PC-9 (cell line): ENCODE results near the gene RIC3. TPM values are rescaled to one million over a fixed set of nuclear protein-coding genes. Genes with fewer than 3 reads are reported as not detected.
"Not testable (repeated sequence)": the region's sequence is repeated elsewhere in the genome, so short reads cannot be mapped to it uniquely, and the experiment has no call there.

Source experiments
- BruUV-seq: library from RNA; stranded (reverse); fragments of 400-500 nt; replicated peaks from 2 replicates; lab custom pipeline; 2021; lab: Mats Ljungman, UMichigan
- CTCF ChIA-PET: fragments of 300-600 bp; sonication (Branson Sonifier 250); formaldehyde crosslinking; loops from one replicate; lab custom pipeline; 2022; ENCODE audit warnings: antibody characterized with exemption; lab: Charles Lee
- POLR2A ChIA-PET: fragments of 300-600 bp; sonication (Branson Sonifier 250); formaldehyde crosslinking; loops from one replicate; lab custom pipeline; 2022; ENCODE audit warnings: antibody characterized with exemption; ENCODE audit not compliant: unreplicated experiment; lab: Charles Lee
- DNase-seq, 2 experiments: peaks; one replicate each; pipeline versions ENCODE4 v3.0.0 to v3.0.0-alpha.2; 2015 to 2022; ENCODE audit warnings: mixed read lengths in 1 of 2
- H2AFZ ChIP-seq: fragments of 200-600 bp; sonication (generic); 2 replicates; pipeline ENCODE4 v1.8.1; 2017; ENCODE audit warnings: antibody characterized with exemption
- H3F3A ChIP-seq: fragments of 200-600 bp; sonication (generic); 2 replicates; pipeline ENCODE4 v1.8.1; 2017; ENCODE audit warnings: antibody characterized with exemption, mild to moderate bottlenecking, low read depth; ENCODE audit not compliant: insufficient read depth
- H3K27ac ChIP-seq: fragments of 200-600 bp; sonication (generic); 2 replicates; pipeline ENCODE4 v1.6.1; 2016; ENCODE audit warnings: mixed run types
- H3K27me3 ChIP-seq: fragments of 200-600 bp; sonication (generic); 2 replicates; pipeline ENCODE4 v1.6.1; 2016; ENCODE audit warnings: low read depth, mixed run types; ENCODE audit not compliant: insufficient read depth
- H3K36me3 ChIP-seq: fragments of 200-600 bp; sonication (generic); 2 replicates; pipeline ENCODE4 v1.6.1; 2016; ENCODE audit warnings: low read depth, mixed run types
- H3K4me1 ChIP-seq: fragments of 200-600 bp; sonication (generic); replicated peaks from 2 replicates; pipeline ENCODE4 v1.6.1; 2016; ENCODE audit warnings: mixed run types; ENCODE audit not compliant: insufficient read depth
- H3K4me2 ChIP-seq: fragments of 200-600 bp; sonication (generic); 2 replicates; pipeline ENCODE4 v1.6.1; 2017; ENCODE audit warnings: mixed run types
- H3K4me3 ChIP-seq: fragments of 200-600 bp; sonication (generic); 2 replicates; pipeline ENCODE4 v1.6.1; 2016; ENCODE audit warnings: mixed run types
- H3K79me2 ChIP-seq: fragments of 200-600 bp; sonication (generic); 2 replicates; pipeline ENCODE4 v1.6.1; 2017; ENCODE audit warnings: low read depth, mixed run types
- H3K9me2 ChIP-seq: fragments of 200-600 bp; sonication (generic); 2 replicates; pipeline ENCODE4 v1.8.1; 2017; ENCODE audit warnings: mild to moderate bottlenecking; ENCODE audit not compliant: insufficient read depth
- H3K9me3 ChIP-seq: fragments of 200-600 bp; sonication (generic); 2 replicates; pipeline ENCODE4 v1.8.1; 2016; ENCODE audit warnings: low read depth; ENCODE audit not compliant: insufficient read depth
- H4K20me1 ChIP-seq: fragments of 200-600 bp; sonication (generic); 2 replicates; pipeline ENCODE4 v1.8.1; 2017; ENCODE audit not compliant: insufficient read depth
- CTCF ChIP-seq: fragments of 200-600 bp; sonication (generic); conservative IDR thresholded peaks from 2 replicates; pipeline ENCODE4 v1.6.1; 2017; ENCODE audit warnings: mixed run types, antibody characterized with exemption, mild to moderate bottlenecking, moderate library complexity
- EZH2 ChIP-seq: fragments of 200-600 bp; sonication (generic); IDR thresholded peaks from 2 replicates; pipeline ENCODE4 v1.8.0; 2017; ENCODE audit warnings: antibody characterized with exemption, low read depth
- intact Hi-C: fragments of 100-400 bp; cut with micrococcal nuclease; formaldehyde crosslinking; loops from one replicate; pipeline ENCODE4 v1.10.0; 2022; ENCODE audit not compliant: unreplicated experiment
- total RNA-seq: library from RNA; stranded (reverse); gene quantifications from 2 replicates; pipeline ENCODE4 v1.2.3, GENCODE V29; 2021

RIC3 gene
- total RNA-seq, 1 experiment from 2014 or later = not detected

- intact Hi-C loops = no loop called here
Observed at GRCh38 chr11:8177136-8177535, 8.3 kb upstream of the RIC3 start.

GRCh38 chr11:8167796-8168195, 1.0 kb downstream of the RIC3 start:
- no TSS peak for BruUV-seq
- CTCF ChIA-PET = interaction anchor here (0.5 kb wide), 1 partner anchor 70 kb away, joined by 3 read pairs; no protein-coding TSS in a partner anchor

More at GRCh38 chr11:8177136-8177535, 8.3 kb upstream of the RIC3 start:
- H3K36me3 ChIP-seq = no peaks in the 10 kb centered on the region
- no peak overlapping the region for H3K4me2 ChIP-seq
- no peak overlapping the region for H3K4me3 ChIP-seq
- TF ChIP-seq CTCF (no peak), EZH2 (no peak)
- ChIA-PET CTCF (no interaction called here), POLR2A (interaction anchor here (0.6 kb wide), 1 partner anchor 16 kb away, joined by 14 read pairs; no protein-coding TSS in a partner anchor)
- H2AFZ ChIP-seq = no peak overlapping the region
- H3K9me2 ChIP-seq = no peaks in the 10 kb centered on the region
- H3K27me3 ChIP-seq = peaks cover 15% of the 10 kb centered on the region; the same call in 1 of the 2 replicates
- H3K27ac ChIP-seq = no peak overlapping the region
- H3K79me2 ChIP-seq = no peaks in the 10 kb centered on the region
- H4K20me1 ChIP-seq = no peaks in the 10 kb centered on the region
- H3K4me1 ChIP-seq = no peaks in the 10 kb centered on the region
- H3F3A ChIP-seq = no peaks in the 10 kb centered on the region
- no TSS peak for BruUV-seq
- no peaks in the 10 kb centered on the region for H3K9me3 ChIP-seq
- DNase-seq = no peak

GRCh38 chr11:8164746-8165145, 4.1 kb downstream of the RIC3 start:
- no peaks in the 10 kb centered on the region for H3K9me3 ChIP-seq
- H3F3A ChIP-seq = no peaks in the 10 kb centered on the region
- POLR2A ChIA-PET = no interaction called here
- H3K9me2 ChIP-seq = no peaks in the 10 kb centered on the region
- H3K79me2 ChIP-seq = no peaks in the 10 kb centered on the region
- H4K20me1 ChIP-seq = no peaks in the 10 kb centered on the region
- DNase-seq = no peak
- no peak overlapping the region for H3K27ac ChIP-seq
- H3K27me3 ChIP-seq = no peaks in the 10 kb centered on the region
- CTCF ChIA-PET = no interaction called here
- H3K4me1 ChIP-seq = no peaks in the 10 kb centered on the region
- no peak overlapping the region for H2AFZ ChIP-seq
- intact Hi-C loops = no loop called here
- no peaks in the 10 kb centered on the region for H3K36me3 ChIP-seq
- no peak overlapping the region for H3K4me3 ChIP-seq
- no peak for TF ChIP-seq CTCF
- TF ChIP-seq EZH2 = no peak
- no peak overlapping the region for H3K4me2 ChIP-seq
- no TSS peak for BruUV-seq

More at GRCh38 chr11:8167796-8168195, 1.0 kb downstream of the RIC3 start:
- Histone ChIP-seq H3K4me2 (no peak overlapping the region), H3K9me2 (no peaks in the 10 kb centered on the region), H3K79me2 (no peaks in the 10 kb centered on the region), H3F3A (no peaks in the 10 kb centered on the region), H3K4me3 (no peak overlapping the region), H4K20me1 (no peaks in the 10 kb centered on the region), H3K4me1 (no peaks in the 10 kb centered on the region), H3K9me3 (no peaks in the 10 kb centered on the region), H2AFZ (no peak overlapping the region), H3K36me3 (no peaks in the 10 kb centered on the region), H3K27me3 (no peaks in the 10 kb centered on the region), H3K27ac (no peak overlapping the region)
- no peak for DNase-seq
- POLR2A ChIA-PET = no interaction called here
- intact Hi-C loops = no loop called here
- TF ChIP-seq CTCF (no peak), EZH2 (no peak)

- CTCF ChIA-PET = not testable (repeated sequence)
Observed at GRCh38 chr11:8161627-8162304, 7.1 kb downstream of the RIC3 start.

More at GRCh38 chr11:8161627-8162304, 7.1 kb downstream of the RIC3 start:
- H3K27ac ChIP-seq, H3F3A ChIP-seq, H2AFZ ChIP-seq, H3K4me3 ChIP-seq, H4K20me1 ChIP-seq, H3K9me3 ChIP-seq, intact Hi-C loops, H3K27me3 ChIP-seq, H3K4me2 ChIP-seq, H3K36me3 ChIP-seq, H3K9me2 ChIP-seq, H3K79me2 ChIP-seq, BruUV-seq, H3K4me1 ChIP-seq: not testable (repeated sequence)
- peak in 1 of 2 experiments; percentile 1 for DNase-seq
- POLR2A ChIA-PET = interaction anchor here (0.6 to 0.7 kb wide), 2 partner anchors 15 to 1511 kb away, joined by 7 to 14 read pairs; no protein-coding TSS in a partner anchor
